Aorta (tissue), 5 donors: ENCODE results near the gene CMKLR1. TPM values are rescaled to one million over a fixed set of nuclear protein-coding genes. Genes with fewer than 3 reads are reported as not detected.

ENCODE experiments used
- ATAC-seq: fragments of 200-7000 bp; cut with Tn5 transposase; one replicate; pipeline ENCODE4 v1.9.1; 2022; ENCODE audit warnings: moderate library complexity; ENCODE audit not compliant: low FRiP score
- DNase-seq, 2 donors: peaks; one replicate each; pipeline ENCODE4 v3.0.0-alpha.2; 2020
- H3K27ac ChIP-seq, 2 donors: one replicate each; pipeline ENCODE4 v1.5.1; 2013; ENCODE audit warnings: low read length in 2 of 2, mild to moderate bottlenecking in 2 of 2, moderate library complexity in 2 of 2, control low read depth in 1 of 2, inconsistent platforms in 1 of 2, low read depth in 1 of 2
- H3K27me3 ChIP-seq, 2 donors: one replicate each; pipeline ENCODE4 v1.6.1; 2013; ENCODE audit warnings: control low read depth in 1 of 2, low read length in 1 of 2, mild to moderate bottlenecking in 1 of 2, moderate library complexity in 1 of 2; ENCODE audit not compliant: insufficient read depth in 2 of 2, control insufficient read depth in 1 of 2
- H3K36me3 ChIP-seq, 2 donors: one replicate each; pipeline ENCODE4 v1.6.1; 2013; ENCODE audit warnings: control low read depth in 1 of 2, low read length in 1 of 2, mild to moderate bottlenecking in 1 of 2; ENCODE audit not compliant: insufficient read depth in 2 of 2, control insufficient read depth in 1 of 2
- H3K4me1 ChIP-seq, 2 donors: one replicate each; pipeline ENCODE4 v1.6.1; 2013; ENCODE audit warnings: low read length in 2 of 2, control low read depth in 1 of 2, mild to moderate bottlenecking in 1 of 2, moderate library complexity in 1 of 2; ENCODE audit not compliant: insufficient read depth in 2 of 2, control insufficient read depth in 1 of 2
- H3K4me3 ChIP-seq, 2 donors: one replicate each; pipeline ENCODE4 v1.5.1; 2013; ENCODE audit warnings: low read length in 2 of 2, control low read depth in 1 of 2, mild to moderate bottlenecking in 1 of 2
- H3K9me3 ChIP-seq: one replicate; pipeline ENCODE4 v1.6.1; 2013; ENCODE audit warnings: mild to moderate bottlenecking, low read length; ENCODE audit not compliant: control insufficient read depth
- WGBS, 2 donors: extraction: QIAGEN DNeasy Blood & Tissue Kit; methylation state at CpG; one replicate each; pipeline ENCODE4 v1.1.7; 2013; 5-methylcytosine and 5-hydroxymethylcytosine counted together
- intact Hi-C, 2 donors: fragments of 100-400 bp; cut with DNase I; formaldehyde crosslinking; loops; one replicate each; pipeline versions ENCODE4 v1.14.2 to v1.15.0; 2022
- long read RNA-seq, 2 donors: library from polyadenylated mRNA; unstranded; transcript quantifications; one replicate each; pipeline ENCODE4 v2.0.0, GENCODE V29; 2020 to 2021
- polyA plus RNA-seq, 2 donors: library from polyadenylated mRNA; stranded (reverse); fragments of 200-250 nt; gene quantifications; one replicate each; pipeline ENCODE4 v1.2.3, GENCODE V29; 2013
- total RNA-seq, 2 donors: library from RNA; stranded (reverse); fragmentation: NEBNext Ultra II Directional; extraction: Animal tissue kit (Norgen Biotek cat#: 25700); gene quantifications; one replicate each; pipeline ENCODE4 v1.2.1, GENCODE V29; 2021
- donor health status: healthy with polysubstance abuse.
- donor health status: Bipolar disorder and iron deficiency.
- donor health status: DM: no; HTN: no; CAD: no.
- donor health status: DM: no; HTN: no; CAD: no.
- donor health status: DM: yes; HTN: yes; CAD: no.

Gene CMKLR1, protein sequence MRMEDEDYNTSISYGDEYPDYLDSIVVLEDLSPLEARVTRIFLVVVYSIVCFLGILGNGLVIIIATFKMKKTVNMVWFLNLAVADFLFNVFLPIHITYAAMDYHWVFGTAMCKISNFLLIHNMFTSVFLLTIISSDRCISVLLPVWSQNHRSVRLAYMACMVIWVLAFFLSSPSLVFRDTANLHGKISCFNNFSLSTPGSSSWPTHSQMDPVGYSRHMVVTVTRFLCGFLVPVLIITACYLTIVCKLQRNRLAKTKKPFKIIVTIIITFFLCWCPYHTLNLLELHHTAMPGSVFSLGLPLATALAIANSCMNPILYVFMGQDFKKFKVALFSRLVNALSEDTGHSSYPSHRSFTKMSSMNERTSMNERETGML
- 10 to 100 TPM; 41.9 to 55.4 TPM for total RNA-seq
- 10 to 100 TPM in 1 of 2 donors, 1 to 10 TPM in 1; 9.1 to 11.6 TPM for polyA plus RNA-seq
- long read RNA-seq, donor 1, full-length matches to known transcripts: 16 of 40 reads
- long read RNA-seq, donor 1, partial matches to known transcripts: 0 of 40 reads
- long read RNA-seq, donor 1, other reads (novel, unspliced or antisense): 24 of 40 reads
- long read RNA-seq, donor 2, full-length matches to known transcripts: 10 of 26 reads
- long read RNA-seq, donor 2, partial matches to known transcripts: 1 of 26 reads
- long read RNA-seq, donor 2, other reads (novel, unspliced or antisense): 15 of 26 reads

DNA sequence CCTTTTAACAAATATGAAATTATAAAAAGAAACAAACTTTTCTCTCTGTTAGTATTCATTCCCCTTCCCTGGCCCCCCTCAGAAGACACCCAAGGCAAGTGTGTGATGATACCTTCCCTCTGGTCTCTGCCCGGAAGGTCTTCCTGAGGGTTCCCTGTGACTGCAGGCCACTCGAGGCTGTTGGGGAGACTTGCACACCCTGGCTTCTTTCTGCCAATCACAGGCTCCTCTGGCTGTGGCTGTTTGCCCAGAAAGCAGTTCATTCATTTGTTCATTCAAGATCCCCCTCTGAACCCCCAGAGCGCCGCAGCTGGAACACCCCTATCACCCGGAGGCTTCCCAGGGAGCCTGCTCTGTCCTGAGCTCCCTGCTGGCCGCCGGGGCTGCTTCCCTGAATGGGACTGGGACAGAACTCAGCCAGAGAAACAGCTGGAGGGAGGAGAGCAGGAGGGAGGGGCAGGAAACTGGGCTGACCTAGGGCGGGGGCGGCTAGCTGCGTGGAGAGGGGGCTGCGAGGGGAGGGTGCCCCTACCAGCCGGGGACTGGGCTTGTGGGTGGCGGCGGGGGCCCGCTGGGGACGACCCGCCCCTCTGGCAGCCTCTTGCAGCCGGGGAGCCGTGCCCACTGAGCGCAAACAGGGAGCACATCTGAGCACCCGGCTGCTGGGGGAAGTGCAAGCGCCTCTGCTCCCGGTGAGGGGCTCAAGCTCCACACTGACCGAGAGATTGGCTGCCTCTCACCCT is at the start of gene CMKLR1:
TSS of gene CMKLR1 (minus strand) at position 397 of the 743 bp plus-strand sequence. CDS start 45,720 bp downstream, outside the sequence.
- ATAC-seq (peak; percentile 77), DNase-seq (peak; percentile 85)
- intact Hi-C loops: loop anchor here in 1 of 2 donors (10.0 kb wide), 1 partner anchor 756 kb away; the partner anchor contains the start of genes ALKBH2 and UNG
- Histone ChIP-seq H3K9me3 (no peaks in the 10 kb centered on the region), H3K4me1 (peaks cover 0 to 4% of the 10 kb centered on the region in 2 donors), H3K36me3 (no peaks in the 10 kb centered on the region), H3K4me3 (peak within 1 kb of the TSS; percentile 50 to 74), H3K27ac (peak within 1 kb of the TSS; percentile 45 to 100), H3K27me3 (no peaks in the 10 kb centered on the region)
- WGBS, 2 donors: 0 to 1% methylated on average over 16 to 24 of the region's 24 CpGs

DNA sequence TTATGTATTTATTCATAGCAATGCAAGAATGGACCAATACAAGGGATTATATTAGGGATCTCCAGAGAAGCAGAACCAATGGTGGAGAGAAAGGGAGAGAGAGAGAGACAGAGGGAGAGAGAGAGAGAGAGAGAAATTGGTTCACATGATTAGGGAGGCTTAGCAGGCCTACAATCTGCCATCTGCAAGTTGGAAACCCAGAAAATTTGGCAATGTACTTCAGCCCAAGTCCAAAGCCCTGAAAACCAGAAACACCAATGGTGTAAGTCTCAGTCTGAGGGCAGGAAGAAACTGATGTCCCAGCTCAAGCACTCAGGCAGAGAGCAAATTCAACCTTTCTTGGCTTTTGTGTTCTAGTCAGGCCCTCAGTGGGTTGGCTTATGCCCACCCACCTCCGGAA is 48.7 kb upstream of the CMKLR1 start:
- no peaks in the 10 kb centered on the region for H3K36me3 ChIP-seq
- no peak overlapping the region for H3K27ac ChIP-seq
- H3K9me3 ChIP-seq: peaks cover 4% of the 10 kb centered on the region
- H3K27me3 ChIP-seq: no peaks in the 10 kb centered on the region
- H3K4me1 ChIP-seq: no peaks in the 10 kb centered on the region
- 82 to 95% methylated on average over 1 of the region's 1 CpG for WGBS, 2 donors
- DNase-seq: no peak
- ATAC-seq: no peak
- intact Hi-C loops: no loop called here
- no peak overlapping the region for H3K4me3 ChIP-seq

DNA sequence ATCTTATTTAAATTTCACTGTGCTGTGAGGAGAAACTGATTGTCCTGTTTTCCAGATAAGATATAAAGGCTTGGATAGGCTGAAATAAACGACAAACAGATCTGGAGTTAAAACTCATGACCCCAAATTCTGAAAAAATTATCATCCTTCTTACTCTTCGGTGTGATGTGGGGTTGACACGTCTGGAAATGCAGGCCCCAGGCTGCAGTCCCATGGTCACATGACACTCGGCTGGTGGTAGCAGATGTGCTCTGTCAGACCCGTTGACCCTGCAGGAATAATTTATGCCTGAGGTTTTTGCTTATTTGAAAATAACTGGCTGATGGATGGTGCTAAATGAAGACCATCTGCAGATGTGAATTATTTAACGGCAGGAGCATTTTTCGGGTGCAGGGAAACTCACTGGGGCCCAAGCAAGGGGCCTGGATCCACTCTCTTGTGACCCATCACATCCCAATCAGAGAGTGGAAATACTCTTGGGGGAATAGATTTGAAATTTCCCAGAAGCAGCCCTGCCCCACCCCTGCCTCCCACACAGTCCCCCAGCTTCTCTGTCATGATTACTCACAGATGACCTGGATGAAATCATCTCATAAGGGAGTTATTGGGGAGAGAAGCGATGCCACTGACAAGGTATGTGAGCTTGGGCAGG is 47.7 kb upstream of the CMKLR1 start:
- ATAC-seq: no peak
- WGBS, 2 donors: 31 to 33% methylated on average over 8 of the region's 8 CpGs
- Histone ChIP-seq H3K4me1 (no peaks in the 10 kb centered on the region), H3K27me3 (no peaks in the 10 kb centered on the region), H3K4me3 (no peak overlapping the region), H3K27ac (no peak overlapping the region), H3K36me3 (no peaks in the 10 kb centered on the region), H3K9me3 (peaks cover 4% of the 10 kb centered on the region)
- no peak for DNase-seq
- intact Hi-C loops: no loop called here

DNA sequence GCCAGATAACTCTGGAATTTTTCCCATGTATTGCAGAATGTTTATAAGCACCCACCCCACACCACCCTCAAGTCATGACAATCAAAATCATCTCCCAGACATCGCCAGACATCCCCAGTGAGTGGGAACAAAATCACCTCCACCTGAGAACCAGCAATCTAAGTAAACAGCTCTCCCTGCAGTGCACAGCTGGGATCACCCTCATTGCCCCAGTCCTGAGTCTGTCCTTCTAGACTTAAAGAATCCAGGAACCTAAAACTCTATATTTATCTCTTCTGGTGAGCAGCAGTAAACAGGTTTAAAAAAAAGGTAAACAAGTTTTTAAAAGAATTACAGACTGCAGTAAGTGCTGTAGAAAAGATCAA is 43.3 kb upstream of the CMKLR1 start:
- Histone ChIP-seq H3K4me3 (no peak overlapping the region), H3K9me3 (peaks cover 4% of the 10 kb centered on the region), H3K27ac (no peak overlapping the region), H3K4me1 (no peaks in the 10 kb centered on the region), H3K27me3 (no peaks in the 10 kb centered on the region), H3K36me3 (no peaks in the 10 kb centered on the region)
- no peak for DNase-seq
- ATAC-seq: no peak
- 81 to 88% methylated on average over 1 of the region's 1 CpG for WGBS, 2 donors
- intact Hi-C loops: no loop called here

DNA sequence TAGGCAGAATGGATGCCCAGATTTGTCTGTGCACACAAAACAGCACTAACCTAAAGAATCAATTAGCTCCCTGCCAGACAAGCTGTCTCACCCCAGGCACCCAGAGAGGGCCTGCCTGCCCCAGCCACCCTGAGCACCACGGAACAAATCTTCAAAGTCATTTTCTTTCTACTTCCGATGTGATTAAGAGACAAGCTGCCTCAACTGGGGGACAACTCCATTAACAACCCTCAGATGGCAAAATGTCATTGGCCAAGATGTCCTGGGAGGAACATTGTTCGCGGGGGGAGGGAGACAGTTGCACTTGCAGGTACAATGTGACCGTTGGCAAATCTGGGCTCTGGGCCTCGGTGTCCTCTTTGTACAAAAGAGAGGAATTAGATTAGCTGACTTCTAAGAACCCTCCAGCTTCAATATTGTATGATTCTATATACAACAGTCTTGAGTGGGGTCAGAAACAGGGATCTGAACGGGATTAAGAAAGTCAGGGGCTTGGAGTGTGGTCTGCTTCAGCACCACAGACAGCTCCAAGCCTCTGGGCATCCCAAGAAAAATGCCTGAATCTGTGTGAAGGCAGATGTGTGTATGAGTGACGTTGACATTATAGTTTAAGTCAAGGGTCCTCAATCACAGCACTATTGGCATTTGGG is 42.8 kb upstream of the CMKLR1 start:
- 44 to 48% methylated on average over 8 of the region's 8 CpGs for WGBS, 2 donors
- Histone ChIP-seq H3K4me3 (no peak overlapping the region), H3K36me3 (no peaks in the 10 kb centered on the region), H3K27ac (no peak overlapping the region), H3K27me3 (no peaks in the 10 kb centered on the region), H3K4me1 (no peaks in the 10 kb centered on the region), H3K9me3 (peaks cover 4% of the 10 kb centered on the region)
- intact Hi-C loops: no loop called here
- ATAC-seq: no peak
- DNase-seq: no peak

DNA sequence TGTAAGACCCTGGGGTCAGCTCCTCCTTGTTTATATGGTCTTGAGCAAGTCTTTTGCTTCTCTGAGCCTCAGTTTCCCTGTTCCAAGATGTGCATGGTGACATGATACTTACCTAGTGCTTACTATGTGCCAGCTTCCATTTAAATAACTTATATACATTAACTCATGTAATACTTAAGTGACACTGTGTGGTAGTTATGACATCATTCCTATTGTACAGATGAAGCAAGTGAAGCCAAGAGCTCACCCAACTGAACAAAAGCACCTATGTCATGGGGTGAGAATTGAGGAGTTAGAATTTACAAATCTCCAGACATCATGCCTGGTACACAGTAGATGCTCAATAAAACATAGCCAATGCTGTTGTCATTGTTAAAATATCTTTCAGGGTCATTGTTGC is 41.3 kb upstream of the CMKLR1 start:
- Histone ChIP-seq H3K9me3 (peaks cover 2% of the 10 kb centered on the region), H3K36me3 (no peaks in the 10 kb centered on the region), H3K4me3 (no peak overlapping the region), H3K27me3 (no peaks in the 10 kb centered on the region), H3K4me1 (no peaks in the 10 kb centered on the region), H3K27ac (no peak overlapping the region)
- intact Hi-C loops: no loop called here
- DNase-seq (no peak), ATAC-seq (no peak)

DNA sequence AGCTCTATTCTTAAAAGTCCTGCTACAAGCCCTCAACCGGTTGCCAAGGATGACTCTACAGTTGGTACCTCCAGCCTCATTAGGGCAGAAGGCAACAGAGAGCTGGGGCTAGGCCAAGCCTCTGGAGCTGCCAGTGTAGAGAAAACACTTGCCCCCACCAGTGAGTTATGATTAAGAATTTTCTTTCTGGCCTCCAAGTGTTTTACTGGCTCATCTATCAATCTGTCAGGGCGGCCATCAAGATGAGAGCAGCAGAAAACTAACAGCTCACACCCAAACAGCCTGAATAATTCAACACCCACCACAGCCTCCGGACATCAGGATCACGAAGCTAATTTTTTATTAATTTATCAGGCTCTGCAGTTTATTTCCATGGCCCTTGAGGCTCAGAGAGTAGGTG is 40.7 kb upstream of the CMKLR1 start:
- DNase-seq: no peak
- ATAC-seq: no peak
- no peak overlapping the region for H3K27ac ChIP-seq
- intact Hi-C loops: no loop called here
- no peaks in the 10 kb centered on the region for H3K27me3 ChIP-seq
- H3K9me3 ChIP-seq: no peaks in the 10 kb centered on the region
- no peaks in the 10 kb centered on the region for H3K4me1 ChIP-seq
- H3K4me3 ChIP-seq: no peak overlapping the region
- 56 to 60% methylated on average over 4 of the region's 4 CpGs for WGBS, 2 donors
- H3K36me3 ChIP-seq: no peaks in the 10 kb centered on the region

DNA sequence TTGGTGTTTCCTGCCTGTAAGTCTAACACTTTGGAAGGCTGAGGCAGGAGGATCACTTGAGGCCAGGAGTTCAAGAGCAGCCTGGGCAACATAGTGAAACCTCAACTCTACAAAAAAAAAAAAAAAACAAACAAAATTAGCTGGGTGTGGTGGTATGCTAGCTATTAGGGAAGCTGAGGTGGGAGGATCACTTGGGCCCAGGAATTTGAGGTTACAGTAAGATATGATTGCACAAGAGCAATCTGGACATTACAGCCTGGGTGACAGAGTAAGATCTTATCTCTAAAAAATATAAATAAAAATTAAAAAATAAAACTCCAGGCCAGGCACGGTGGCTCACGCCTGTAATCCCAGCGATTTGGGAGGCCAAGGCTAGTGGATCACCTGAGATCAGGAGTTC is 39.8 kb upstream of the CMKLR1 start:
- intact Hi-C loops: no loop called here
- 82 to 84% methylated on average over 3 of the region's 3 CpGs for WGBS, 2 donors

More for the DNA sequence above, 39.8 kb upstream of the CMKLR1 start:
- no peaks in the 10 kb centered on the region for H3K9me3 ChIP-seq
- H3K4me3 ChIP-seq: no peak overlapping the region
- no peaks in the 10 kb centered on the region for H3K36me3 ChIP-seq
- no peaks in the 10 kb centered on the region for H3K4me1 ChIP-seq
- H3K27ac ChIP-seq: no peak overlapping the region
- DNase-seq: no peak
- no peaks in the 10 kb centered on the region for H3K27me3 ChIP-seq
- ATAC-seq: no peak
